HCT116 (cell line): Measurements from ENCODE around the gene GLMP.

ENCODE experiments used
- ELF1 ChIP-seq: IDR thresholded peaks from 2 replicates; pipeline ENCODE4 v1.6.1; 2012; ENCODE audit warnings: low read depth, borderline replicate concordance
- EZH2 ChIP-seq: fragments of 200-600 bp; sonication (generic); IDR thresholded peaks from 2 replicates; pipeline ENCODE4 v1.6.1; 2017; ENCODE audit warnings: antibody characterized with exemption, mixed run types
- FOSL1 ChIP-seq: IDR thresholded peaks from 2 replicates; pipeline ENCODE4 v1.6.1; 2012; ENCODE audit warnings: low read depth
- JUND ChIP-seq: IDR thresholded peaks from 2 replicates; pipeline ENCODE4 v1.6.1; 2012
- POLR2A ChIP-seq: IDR thresholded peaks from 2 replicates; pipeline ENCODE4 v1.7.0; 2011; ENCODE audit warnings: borderline replicate concordance; ENCODE audit not compliant: insufficient read depth, insufficient read length; ENCODE audit errors: extremely low read depth
- POLR2AphosphoS5 ChIP-seq: IDR thresholded peaks from 2 replicates; pipeline ENCODE4 v1.6.1; 2011; ENCODE audit warnings: mild to moderate bottlenecking, low read depth, low read length, moderate library complexity
- SP1 ChIP-seq: IDR thresholded peaks from 2 replicates; pipeline ENCODE4 v1.6.1; 2012; ENCODE audit warnings: low read depth
- SRF ChIP-seq: IDR thresholded peaks from 2 replicates; pipeline ENCODE4 v1.6.1; 2012; ENCODE audit warnings: low read depth
- YY1 ChIP-seq: IDR thresholded peaks from 2 replicates; pipeline ENCODE4 v1.6.1; 2011; ENCODE audit warnings: low read length, low read depth, moderate library complexity, mild to moderate bottlenecking; ENCODE audit not compliant: insufficient replicate concordance; ENCODE audit errors: extremely low read depth
- ZNF274 ChIP-seq: fragments of 200-500 bp; sonication (Bioruptor generic); IDR thresholded peaks from 2 replicates; pipeline ENCODE4 v1.6.1; 2014; ENCODE audit warnings: mild to moderate bottlenecking, low read depth, low read length, inconsistent platforms
- TF ChIP-seq, protein P1 (sequence below), 3 experiments: fragments of 200-600 bp in 1 of 3; sonication (generic) in 1 of 3; IDR thresholded peaks in 2 of 3; conservative IDR thresholded peaks in 1 of 3; 2 replicates each; pipeline ENCODE4 v1.5.1; 2012 to 2017; ENCODE audit warnings: low read depth in 2 of 3, low read length in 2 of 3, antibody characterized with exemption in 1 of 3, borderline replicate concordance in 1 of 3, control low read depth in 1 of 3, mild to moderate bottlenecking in 1 of 3, mixed read lengths in 1 of 3, mixed run types in 1 of 3, moderate library complexity in 1 of 3; ENCODE audit not compliant: insufficient read depth in 1 of 3
- TF ChIP-seq, protein P2 (sequence below): IDR thresholded peaks from 2 replicates; pipeline ENCODE4 v1.6.1; 2012
- TF ChIP-seq, protein P3 (sequence below): IDR thresholded peaks from 2 replicates; pipeline ENCODE4 v1.6.1; 2011; ENCODE audit warnings: mild to moderate bottlenecking, low read length, moderate library complexity; ENCODE audit not compliant: insufficient replicate concordance; ENCODE audit errors: extremely low read depth
- TF ChIP-seq, protein P4 (sequence below): IDR thresholded peaks from 2 replicates; pipeline ENCODE4 v1.6.1; 2012

DNA sequence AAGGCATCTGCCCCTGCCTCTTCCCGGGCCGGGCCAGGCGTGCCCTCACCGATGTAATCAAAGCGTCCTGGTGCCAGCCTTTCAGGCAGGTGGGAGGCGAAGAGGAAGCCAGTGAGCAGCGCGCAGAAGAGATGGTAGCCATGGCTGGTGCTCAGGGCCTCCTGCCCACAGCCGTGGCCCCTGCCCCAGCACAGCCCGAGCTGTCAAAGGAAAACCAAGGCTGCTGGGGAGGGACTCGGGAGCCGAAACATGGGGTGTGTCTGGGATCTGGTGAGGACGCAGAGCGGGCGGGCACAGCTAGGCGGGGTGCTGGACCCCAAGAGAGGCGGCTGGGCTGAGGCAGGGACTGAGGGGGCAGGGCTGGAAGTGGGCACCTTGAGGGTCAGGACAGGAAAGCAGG, 50.8 kb downstream of the GLMP start:
- TF ChIP-seq, protein P1, sequence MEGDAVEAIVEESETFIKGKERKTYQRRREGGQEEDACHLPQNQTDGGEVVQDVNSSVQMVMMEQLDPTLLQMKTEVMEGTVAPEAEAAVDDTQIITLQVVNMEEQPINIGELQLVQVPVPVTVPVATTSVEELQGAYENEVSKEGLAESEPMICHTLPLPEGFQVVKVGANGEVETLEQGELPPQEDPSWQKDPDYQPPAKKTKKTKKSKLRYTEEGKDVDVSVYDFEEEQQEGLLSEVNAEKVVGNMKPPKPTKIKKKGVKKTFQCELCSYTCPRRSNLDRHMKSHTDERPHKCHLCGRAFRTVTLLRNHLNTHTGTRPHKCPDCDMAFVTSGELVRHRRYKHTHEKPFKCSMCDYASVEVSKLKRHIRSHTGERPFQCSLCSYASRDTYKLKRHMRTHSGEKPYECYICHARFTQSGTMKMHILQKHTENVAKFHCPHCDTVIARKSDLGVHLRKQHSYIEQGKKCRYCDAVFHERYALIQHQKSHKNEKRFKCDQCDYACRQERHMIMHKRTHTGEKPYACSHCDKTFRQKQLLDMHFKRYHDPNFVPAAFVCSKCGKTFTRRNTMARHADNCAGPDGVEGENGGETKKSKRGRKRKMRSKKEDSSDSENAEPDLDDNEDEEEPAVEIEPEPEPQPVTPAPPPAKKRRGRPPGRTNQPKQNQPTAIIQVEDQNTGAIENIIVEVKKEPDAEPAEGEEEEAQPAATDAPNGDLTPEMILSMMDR (IDR thresholded peaks at IDR 0.05 in 2 of 3, conservative IDR thresholded peaks at IDR 0.05 in 1 of 3; ENCODE audit: borderline replicate concordance in 1 of 3, insufficient read depth in 1 of 3, low read depth in 2 of 3, low read length in 2 of 3) = no peak
- TF ChIP-seq SP1 = no peak
- no peak for TF ChIP-seq POLR2A
- no peak for TF ChIP-seq YY1
- TF ChIP-seq, protein P2, sequence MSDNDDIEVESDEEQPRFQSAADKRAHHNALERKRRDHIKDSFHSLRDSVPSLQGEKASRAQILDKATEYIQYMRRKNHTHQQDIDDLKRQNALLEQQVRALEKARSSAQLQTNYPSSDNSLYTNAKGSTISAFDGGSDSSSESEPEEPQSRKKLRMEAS = no peak
- TF ChIP-seq SRF = no peak
- no peak for TF ChIP-seq EZH2
- no peak for TF ChIP-seq ZNF274
- TF ChIP-seq FOSL1 = no peak
- TF ChIP-seq, protein P3, sequence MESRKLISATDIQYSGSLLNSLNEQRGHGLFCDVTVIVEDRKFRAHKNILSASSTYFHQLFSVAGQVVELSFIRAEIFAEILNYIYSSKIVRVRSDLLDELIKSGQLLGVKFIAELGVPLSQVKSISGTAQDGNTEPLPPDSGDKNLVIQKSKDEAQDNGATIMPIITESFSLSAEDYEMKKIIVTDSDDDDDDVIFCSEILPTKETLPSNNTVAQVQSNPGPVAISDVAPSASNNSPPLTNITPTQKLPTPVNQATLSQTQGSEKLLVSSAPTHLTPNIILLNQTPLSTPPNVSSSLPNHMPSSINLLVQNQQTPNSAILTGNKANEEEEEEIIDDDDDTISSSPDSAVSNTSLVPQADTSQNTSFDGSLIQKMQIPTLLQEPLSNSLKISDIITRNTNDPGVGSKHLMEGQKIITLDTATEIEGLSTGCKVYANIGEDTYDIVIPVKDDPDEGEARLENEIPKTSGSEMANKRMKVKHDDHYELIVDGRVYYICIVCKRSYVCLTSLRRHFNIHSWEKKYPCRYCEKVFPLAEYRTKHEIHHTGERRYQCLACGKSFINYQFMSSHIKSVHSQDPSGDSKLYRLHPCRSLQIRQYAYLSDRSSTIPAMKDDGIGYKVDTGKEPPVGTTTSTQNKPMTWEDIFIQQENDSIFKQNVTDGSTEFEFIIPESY = no peak
- TF ChIP-seq POLR2AphosphoS5 = no peak
- no peak for TF ChIP-seq ELF1
- TF ChIP-seq, protein P4, sequence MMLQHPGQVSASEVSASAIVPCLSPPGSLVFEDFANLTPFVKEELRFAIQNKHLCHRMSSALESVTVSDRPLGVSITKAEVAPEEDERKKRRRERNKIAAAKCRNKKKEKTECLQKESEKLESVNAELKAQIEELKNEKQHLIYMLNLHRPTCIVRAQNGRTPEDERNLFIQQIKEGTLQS = no peak
- no peak for TF ChIP-seq JUND
